Hepatocyte (in vitro differentiated cells): ENCODE results near the gene NAT10. TPM values are rescaled to one million over a fixed set of nuclear protein-coding genes. Genes with fewer than 3 reads are reported as not detected.

Source experiments
- DNase-seq: peaks from one replicate; pipeline ENCODE4 v3.0.0-alpha.2; 2016; ENCODE audit warnings: low spot score
- H2AFZ ChIP-seq: fragments of 200-600 bp; sonication (generic); 2 replicates; pipeline ENCODE4 v1.6.0; 2016; ENCODE audit warnings: antibody characterized with exemption, mild to moderate bottlenecking
- H3K27ac ChIP-seq: fragments of 200-600 bp; sonication (generic); 2 replicates; pipeline ENCODE4 v1.5.1; 2016; ENCODE audit warnings: mild to moderate bottlenecking
- H3K27me3 ChIP-seq: fragments of 200-600 bp; sonication (generic); 2 replicates; pipeline ENCODE4 v1.6.1; 2016
- H3K36me3 ChIP-seq: fragments of 200-600 bp; sonication (generic); replicated peaks from 2 replicates; pipeline ENCODE4 v1.5.1; 2016; ENCODE audit warnings: low read depth; ENCODE audit not compliant: insufficient read depth
- H3K4me1 ChIP-seq: fragments of 200-600 bp; sonication (generic); 2 replicates; pipeline ENCODE4 v1.5.1; 2016; ENCODE audit warnings: mild to moderate bottlenecking, moderate library complexity; ENCODE audit not compliant: insufficient read depth
- H3K4me2 ChIP-seq: fragments of 200-600 bp; sonication (generic); 2 replicates; pipeline ENCODE4 v1.6.0; 2016
- H3K4me3 ChIP-seq: fragments of 200-600 bp; sonication (generic); 2 replicates; pipeline ENCODE4 v1.5.1; 2016; ENCODE audit warnings: mild to moderate bottlenecking
- H3K79me2 ChIP-seq: fragments of 200-600 bp; sonication (generic); 2 replicates; pipeline ENCODE4 v1.6.0; 2017; ENCODE audit warnings: mild to moderate bottlenecking
- H3K9me2 ChIP-seq: fragments of 200-600 bp; sonication (generic); replicated peaks from 2 replicates; pipeline ENCODE4 v1.6.0; 2017; ENCODE audit warnings: mild to moderate bottlenecking; ENCODE audit not compliant: insufficient read depth
- H3K9me3 ChIP-seq: fragments of 200-600 bp; sonication (generic); 2 replicates; pipeline ENCODE4 v1.5.1; 2016; ENCODE audit warnings: low read depth, mild to moderate bottlenecking
- H4K20me1 ChIP-seq: fragments of 200-600 bp; sonication (generic); 2 replicates; pipeline ENCODE4 v1.6.0; 2016; ENCODE audit warnings: mild to moderate bottlenecking; ENCODE audit not compliant: insufficient read depth, poor library complexity, severe bottlenecking
- EZH2 ChIP-seq: fragments of 200-600 bp; sonication (generic); IDR thresholded peaks from 2 replicates; pipeline ENCODE4 v1.6.1; 2016; ENCODE audit warnings: antibody characterized with exemption, mild to moderate bottlenecking, borderline replicate concordance
- EZH2phosphoT487 ChIP-seq: fragments of 200-600 bp; sonication (generic); IDR thresholded peaks from one replicate; pipeline ENCODE4 v1.6.1; 2018; ENCODE audit warnings: antibody characterized with exemption, mild to moderate bottlenecking, low read depth, moderate library complexity; ENCODE audit not compliant: unreplicated experiment, severe bottlenecking
- WGBS: methylation state at CpG from one replicate; pipeline ENCODE4 v1.1.6; 2016; ENCODE audit warnings: low lambda C conversion rate; ENCODE audit errors: missing lambda C conversion rate; 5-methylcytosine and 5-hydroxymethylcytosine counted together
- polyA plus RNA-seq: library from polyadenylated mRNA; unstranded; fragments of >200 nt; fragmentation: Nextera tagmentation; extraction: Ambion mirVana; gene quantifications from 2 replicates; pipeline ENCODE4 v1.2.1, GENCODE V29; 2016
- total RNA-seq: library from RNA; depleted of rRNA; stranded (reverse); fragments of >200 nt; gene quantifications from 2 replicates; pipeline ENCODE4 v1.2.3, GENCODE V29; 2014
- TF ChIP-seq, protein P1 (sequence below): fragments of 200-600 bp; sonication (generic); IDR thresholded peaks from 2 replicates; pipeline ENCODE4 v1.5.1; 2016; ENCODE audit warnings: antibody characterized with exemption, mild to moderate bottlenecking; ENCODE audit not compliant: poor library complexity

The NAT10 gene
- total and polyA plus RNA-seq, 2 experiments from 2014 or later, result 18.3 to 20.5 TPM

DNA sequence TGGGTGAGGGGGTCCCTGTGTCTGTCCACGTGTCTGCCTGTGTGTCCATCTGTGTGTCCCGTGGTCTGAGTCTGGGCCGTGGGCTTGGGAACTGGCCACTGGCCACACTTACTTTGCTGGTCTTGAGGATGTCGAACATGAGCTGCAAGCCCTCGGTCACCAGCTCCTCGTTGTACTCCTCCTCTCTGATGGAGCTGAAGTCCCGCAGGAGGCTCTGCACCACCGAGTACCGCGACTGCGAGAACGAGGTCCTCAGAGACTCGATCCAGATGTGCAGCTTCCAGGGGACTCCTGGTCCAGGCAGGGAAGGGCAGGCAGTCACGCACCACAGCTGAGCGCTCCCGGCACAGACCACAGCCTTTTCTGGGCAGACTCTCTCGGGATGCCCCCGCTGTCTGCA lies 55.4 kb downstream of the NAT10 start:
- no peaks in the 10 kb centered on the region for H3K27me3 ChIP-seq
- WGBS, result 94% methylated on average over 15 of the region's 18 CpGs
- H3K4me2 ChIP-seq, result no peak overlapping the region
- H4K20me1 ChIP-seq, result no peaks in the 10 kb centered on the region
- no peak for DNase-seq
- H3K9me3 ChIP-seq, result no peaks in the 10 kb centered on the region
- H2AFZ ChIP-seq, result no peak overlapping the region
- H3K9me2 ChIP-seq, result no peaks in the 10 kb centered on the region
- H3K27ac ChIP-seq, result no peak overlapping the region
- H3K4me1 ChIP-seq, result no peaks in the 10 kb centered on the region
- H3K79me2 ChIP-seq, result no peaks in the 10 kb centered on the region
- TF ChIP-seq, protein P1, sequence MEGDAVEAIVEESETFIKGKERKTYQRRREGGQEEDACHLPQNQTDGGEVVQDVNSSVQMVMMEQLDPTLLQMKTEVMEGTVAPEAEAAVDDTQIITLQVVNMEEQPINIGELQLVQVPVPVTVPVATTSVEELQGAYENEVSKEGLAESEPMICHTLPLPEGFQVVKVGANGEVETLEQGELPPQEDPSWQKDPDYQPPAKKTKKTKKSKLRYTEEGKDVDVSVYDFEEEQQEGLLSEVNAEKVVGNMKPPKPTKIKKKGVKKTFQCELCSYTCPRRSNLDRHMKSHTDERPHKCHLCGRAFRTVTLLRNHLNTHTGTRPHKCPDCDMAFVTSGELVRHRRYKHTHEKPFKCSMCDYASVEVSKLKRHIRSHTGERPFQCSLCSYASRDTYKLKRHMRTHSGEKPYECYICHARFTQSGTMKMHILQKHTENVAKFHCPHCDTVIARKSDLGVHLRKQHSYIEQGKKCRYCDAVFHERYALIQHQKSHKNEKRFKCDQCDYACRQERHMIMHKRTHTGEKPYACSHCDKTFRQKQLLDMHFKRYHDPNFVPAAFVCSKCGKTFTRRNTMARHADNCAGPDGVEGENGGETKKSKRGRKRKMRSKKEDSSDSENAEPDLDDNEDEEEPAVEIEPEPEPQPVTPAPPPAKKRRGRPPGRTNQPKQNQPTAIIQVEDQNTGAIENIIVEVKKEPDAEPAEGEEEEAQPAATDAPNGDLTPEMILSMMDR, result no peak
- TF ChIP-seq EZH2phosphoT487, result no peak
- no peak for TF ChIP-seq EZH2
- H3K36me3 ChIP-seq, result no peaks in the 10 kb centered on the region
- no peak overlapping the region for H3K4me3 ChIP-seq

DNA sequence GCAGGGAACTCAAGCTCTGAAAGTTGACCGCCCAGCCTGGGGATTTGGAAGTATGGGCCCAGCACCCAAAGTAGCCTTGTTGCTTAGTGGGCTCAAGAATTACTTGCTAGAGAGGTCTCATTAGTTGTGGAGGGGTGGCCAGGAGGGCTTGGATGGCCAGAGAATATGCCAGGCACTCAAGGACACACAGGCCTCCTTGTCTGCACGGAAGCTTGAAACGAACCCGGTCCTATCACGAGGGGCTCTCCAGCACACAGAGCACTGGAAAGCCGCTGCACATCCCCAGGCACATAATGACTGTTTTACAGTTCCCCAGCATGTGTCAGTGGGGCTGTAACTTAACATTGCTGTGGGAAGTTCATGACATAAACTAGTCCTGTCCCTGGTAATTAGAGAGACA lies 55.9 kb downstream of the NAT10 start:
- no peaks in the 10 kb centered on the region for H3K79me2 ChIP-seq
- TF ChIP-seq EZH2phosphoT487, result no peak
- TF ChIP-seq, protein P1, result no peak
- TF ChIP-seq EZH2, result no peak
- DNase-seq, result no peak
- no peaks in the 10 kb centered on the region for H4K20me1 ChIP-seq
- no peak overlapping the region for H3K27ac ChIP-seq
- no peaks in the 10 kb centered on the region for H3K9me3 ChIP-seq
- no peak overlapping the region for H3K4me2 ChIP-seq
- WGBS, result 92% methylated on average over 6 of the region's 6 CpGs
- H2AFZ ChIP-seq, result no peak overlapping the region
- no peaks in the 10 kb centered on the region for H3K27me3 ChIP-seq
- no peaks in the 10 kb centered on the region for H3K9me2 ChIP-seq
- H3K4me1 ChIP-seq, result no peaks in the 10 kb centered on the region
- no peak overlapping the region for H3K4me3 ChIP-seq
- H3K36me3 ChIP-seq, result no peaks in the 10 kb centered on the region

DNA sequence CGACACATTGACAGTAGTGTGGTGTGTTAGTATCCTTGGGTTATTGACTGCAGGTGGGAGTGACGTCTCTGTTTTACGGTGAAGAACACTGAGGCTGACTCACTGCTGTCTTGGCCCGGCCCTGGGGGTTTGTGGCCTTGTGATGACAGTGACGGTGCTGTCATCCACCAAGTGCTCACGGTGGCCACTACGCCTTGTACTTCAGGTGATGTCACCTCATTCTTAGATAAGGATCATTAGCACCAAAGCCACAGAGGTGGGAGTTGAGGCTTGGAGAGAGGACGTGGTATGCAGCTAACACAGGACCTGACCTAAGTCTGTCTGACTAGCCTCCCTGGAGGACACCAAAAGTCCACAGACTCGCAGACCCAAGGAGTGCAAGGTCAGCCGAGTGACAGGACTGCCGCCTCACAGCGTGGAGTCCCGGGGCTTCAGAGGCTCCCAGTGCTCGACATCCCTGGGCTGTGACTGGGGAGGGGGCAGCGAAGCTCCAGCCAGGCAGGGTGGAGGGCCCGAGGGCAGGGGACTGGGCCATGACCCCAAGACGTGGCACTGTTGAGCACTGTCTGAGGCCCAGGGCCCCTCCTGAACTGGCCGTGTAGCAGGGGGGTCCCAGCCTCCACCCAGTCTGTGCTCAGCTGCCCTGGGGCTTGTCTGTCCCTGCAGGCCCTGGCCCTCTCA lies 56.5 kb downstream of the NAT10 start:
- Histone ChIP-seq H4K20me1 (no peaks in the 10 kb centered on the region), H2AFZ (no peak overlapping the region), H3K9me2 (no peaks in the 10 kb centered on the region), H3K4me3 (no peak overlapping the region), H3K4me1 (no peaks in the 10 kb centered on the region), H3K79me2 (no peaks in the 10 kb centered on the region), H3K36me3 (no peaks in the 10 kb centered on the region), H3K4me2 (no peak overlapping the region), H3K9me3 (no peaks in the 10 kb centered on the region), H3K27me3 (no peaks in the 10 kb centered on the region), H3K27ac (no peak overlapping the region)
- no peak for DNase-seq
- WGBS, result 84% methylated on average over 18 of the region's 18 CpGs
- TF ChIP-seq, protein P1, result no peak

- no peaks in the 10 kb centered on the region for H4K20me1 ChIP-seq
- H3K27ac ChIP-seq, result no peak overlapping the region
- H3K9me2 ChIP-seq, result no peaks in the 10 kb centered on the region
- no peaks in the 10 kb centered on the region for H3K9me3 ChIP-seq
- no peaks in the 10 kb centered on the region for H3K4me1 ChIP-seq
- no peak overlapping the region for H2AFZ ChIP-seq
- H3K4me3 ChIP-seq, result no peak overlapping the region
- H3K36me3 ChIP-seq, result no peaks in the 10 kb centered on the region
- no peak for TF ChIP-seq EZH2phosphoT487
- TF ChIP-seq EZH2, result no peak
- TF ChIP-seq, protein P1, result no peak
- no peaks in the 10 kb centered on the region for H3K79me2 ChIP-seq
- no peak for DNase-seq
- WGBS, result 98% methylated on average over 17 of the region's 17 CpGs
- H3K27me3 ChIP-seq, result no peaks in the 10 kb centered on the region
- H3K4me2 ChIP-seq, result no peak overlapping the region
These were observed 57.0 kb downstream of the NAT10 start for GRCh38 chr11:34162493-34162820.
